CMK (cell line): ENCODE results near the gene CLDN9.

ENCODE experiments used
- DNase-seq: peaks from one replicate; pipeline ENCODE4 v3.0.0-alpha.2; 2010; ENCODE audit warnings: low read depth

Gene CLDN9

GRCh38 chr16:3056336-3057180 is 43.8 kb downstream of the CLDN9 start:
- DNase-seq = no peak

- no peak for DNase-seq
Measured at GRCh38 chr16:3057181-3058138, 44.7 kb downstream of the CLDN9 start.

GRCh38 chr16:3058139-3059030 is 45.7 kb downstream of the CLDN9 start:
- peak; percentile 43 for DNase-seq

GRCh38 chr16:3059041-3059722 is 46.5 kb downstream of the CLDN9 start:
- peak; percentile 91 for DNase-seq

GRCh38 chr16:3059723-3060242 is 47.1 kb downstream of the CLDN9 start:
- no peak for DNase-seq

GRCh38 chr16:3060339-3061127 is 47.8 kb downstream of the CLDN9 start:
- DNase-seq = no peak

GRCh38 chr16:3062553-3062952 is 49.8 kb downstream of the CLDN9 start:
- no peak for DNase-seq

- no peak for DNase-seq
Measured at GRCh38 chr16:3063625-3064386, 51.1 kb downstream of the CLDN9 start.
